Measurements from ENCODE around the gene ZFX.

DNA sequence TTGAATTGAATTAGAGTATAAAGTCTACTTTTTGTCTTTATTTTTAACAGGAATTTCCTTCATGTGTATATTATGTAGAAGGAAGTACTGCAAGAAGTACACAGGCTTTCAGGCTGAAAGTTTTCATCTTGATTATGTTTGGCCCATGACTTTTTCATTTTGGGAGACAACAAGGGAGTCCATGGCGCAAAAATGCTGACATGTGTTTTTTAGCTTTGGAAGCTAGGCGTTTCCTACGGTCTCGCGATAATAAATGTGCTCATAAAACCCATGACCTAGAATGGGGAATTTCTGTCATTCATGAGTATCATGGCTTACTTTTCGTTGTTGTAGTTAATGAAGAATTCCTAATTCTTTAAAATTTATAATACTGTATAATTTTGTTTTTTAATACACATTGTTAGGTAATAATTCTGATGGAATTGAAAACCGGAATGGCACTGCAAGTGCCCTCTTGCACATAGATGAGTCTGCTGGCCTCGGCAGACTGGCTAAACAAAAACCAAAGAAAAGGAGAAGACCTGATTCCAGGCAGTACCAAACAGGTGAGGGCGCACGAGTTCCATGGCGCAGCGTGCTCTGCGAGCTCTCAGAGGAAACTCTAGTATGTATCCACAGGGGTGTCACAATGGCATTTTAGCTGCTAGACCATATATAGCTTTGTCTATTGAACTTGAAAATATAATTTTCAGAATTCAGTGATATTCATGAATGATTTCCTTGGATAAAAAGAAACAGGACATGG, 59.1 kb downstream of the ZFX start:
- TF ChIP-seq EZH2 (IDR thresholded peaks at IDR 0.05; ENCODE audit: low read length, missing control alignments), result no peak
- TF ChIP-seq, protein P1, sequence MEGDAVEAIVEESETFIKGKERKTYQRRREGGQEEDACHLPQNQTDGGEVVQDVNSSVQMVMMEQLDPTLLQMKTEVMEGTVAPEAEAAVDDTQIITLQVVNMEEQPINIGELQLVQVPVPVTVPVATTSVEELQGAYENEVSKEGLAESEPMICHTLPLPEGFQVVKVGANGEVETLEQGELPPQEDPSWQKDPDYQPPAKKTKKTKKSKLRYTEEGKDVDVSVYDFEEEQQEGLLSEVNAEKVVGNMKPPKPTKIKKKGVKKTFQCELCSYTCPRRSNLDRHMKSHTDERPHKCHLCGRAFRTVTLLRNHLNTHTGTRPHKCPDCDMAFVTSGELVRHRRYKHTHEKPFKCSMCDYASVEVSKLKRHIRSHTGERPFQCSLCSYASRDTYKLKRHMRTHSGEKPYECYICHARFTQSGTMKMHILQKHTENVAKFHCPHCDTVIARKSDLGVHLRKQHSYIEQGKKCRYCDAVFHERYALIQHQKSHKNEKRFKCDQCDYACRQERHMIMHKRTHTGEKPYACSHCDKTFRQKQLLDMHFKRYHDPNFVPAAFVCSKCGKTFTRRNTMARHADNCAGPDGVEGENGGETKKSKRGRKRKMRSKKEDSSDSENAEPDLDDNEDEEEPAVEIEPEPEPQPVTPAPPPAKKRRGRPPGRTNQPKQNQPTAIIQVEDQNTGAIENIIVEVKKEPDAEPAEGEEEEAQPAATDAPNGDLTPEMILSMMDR (conservative IDR thresholded peaks at IDR 0.05 in 1 of 2, IDR thresholded peaks at IDR 0.05 in 1 of 2; ENCODE audit: low read depth in 1 of 2, low read length in 2 of 2), result no peak
